IMR-90 (cell line): Measurements from ENCODE around the gene DNAH6. TPM values are rescaled to one million over a fixed set of nuclear protein-coding genes. Genes with fewer than 3 reads are reported as not detected.

Experiments
- ATAC-seq: fragments of 200-7000 bp; cut with Tn5 transposase; 2 replicates; pipeline ENCODE4 v1.9.1; 2020; ENCODE audit warnings: low read depth, mild to moderate bottlenecking, moderate library complexity
- BruUV-seq: library from RNA; stranded (reverse); fragments of 400-500 nt; replicated peaks from 2 replicates; lab custom pipeline; 2021; lab: Mats Ljungman, UMichigan
- CTCF ChIA-PET: fragments of 300-600 bp; formaldehyde crosslinking; extraction: SDS; loops from one replicate; lab custom pipeline; 2021; ENCODE audit warnings: antibody characterized with exemption; lab: Yijun Ruan, JAX
- POLR2A ChIA-PET: fragments of 300-600 bp; sonication (Branson Sonifier 250); formaldehyde crosslinking; loops from one replicate; lab custom pipeline; 2022; ENCODE audit warnings: antibody characterized with exemption; ENCODE audit not compliant: unreplicated experiment; lab: Charles Lee
- DNase-seq: peaks from one replicate; pipeline ENCODE4 v3.0.0; 2013
- H2AFZ ChIP-seq: replicated peaks from 2 replicates; pipeline ENCODE3; 2013; ENCODE audit warnings: low read length, mild to moderate bottlenecking; ENCODE audit not compliant: poor library complexity
- H2AK5ac ChIP-seq: 2 replicates; pipeline ENCODE4 v1.6.1; 2013; ENCODE audit warnings: low read depth, low read length, inconsistent platforms
- H2AK9ac ChIP-seq: replicated peaks from 2 replicates; pipeline ENCODE3; 2013; ENCODE audit warnings: mild to moderate bottlenecking, low read depth, low read length, moderate library complexity; ENCODE audit not compliant: poor library complexity
- H2BK120ac ChIP-seq: 2 replicates; pipeline ENCODE4 v1.6.1; 2013; ENCODE audit warnings: low read depth, low read length, inconsistent platforms
- H2BK15ac ChIP-seq: 3 replicates; pipeline ENCODE4 v1.6.1; 2013; ENCODE audit warnings: low read depth, low read length, inconsistent platforms
- H2BK20ac ChIP-seq: 2 replicates; pipeline ENCODE4 v1.6.1; 2013; ENCODE audit warnings: low read depth, mild to moderate bottlenecking, inconsistent platforms, low read length, moderate library complexity
- H2BK5ac ChIP-seq: 2 replicates; pipeline ENCODE4 v1.6.1; 2013; ENCODE audit warnings: mild to moderate bottlenecking, low read depth, low read length, inconsistent platforms; ENCODE audit not compliant: poor library complexity, severe bottlenecking
- H3K14ac ChIP-seq: replicated peaks from 2 replicates; pipeline ENCODE4 v1.6.1; 2013; ENCODE audit warnings: low read depth, low read length, inconsistent platforms
- H3K18ac ChIP-seq: 2 replicates; pipeline ENCODE4 v1.6.1; 2013; ENCODE audit warnings: low read depth, low read length, control low read depth
- H3K23ac ChIP-seq: 2 replicates; pipeline ENCODE4 v1.6.1; 2013; ENCODE audit warnings: low read depth, low read length, inconsistent platforms
- H3K27ac ChIP-seq: 2 replicates; pipeline ENCODE4 v1.5.1; 2013; ENCODE audit warnings: mild to moderate bottlenecking, control low read depth, low read length; ENCODE audit not compliant: insufficient read depth
- H3K27me3 ChIP-seq: 2 replicates; pipeline ENCODE4 v1.6.1; 2013; ENCODE audit warnings: low read length; ENCODE audit not compliant: control insufficient read depth, insufficient read depth
- H3K36me3 ChIP-seq: 2 replicates; pipeline ENCODE4 v1.6.1; 2013; ENCODE audit warnings: low read length, mixed read lengths; ENCODE audit not compliant: control insufficient read depth, insufficient read depth
- H3K4ac ChIP-seq: 2 replicates; pipeline ENCODE4 v1.6.1; 2013; ENCODE audit warnings: low read depth, low read length, inconsistent platforms
- H3K4me1 ChIP-seq: 2 replicates; pipeline ENCODE4 v1.6.1; 2013; ENCODE audit warnings: low read length, mixed read lengths; ENCODE audit not compliant: control insufficient read depth, insufficient read depth
- H3K4me2 ChIP-seq: 2 replicates; pipeline ENCODE4 v1.6.1; 2013; ENCODE audit warnings: low read depth, mild to moderate bottlenecking, control low read depth, low read length, moderate library complexity
- H3K4me3 ChIP-seq: 2 replicates; pipeline ENCODE4 v1.5.1; 2013; ENCODE audit warnings: low read depth, mild to moderate bottlenecking, control low read depth, low read length, moderate library complexity; ENCODE audit not compliant: insufficient read depth
- H3K56ac ChIP-seq: 2 replicates; pipeline ENCODE4 v1.6.1; 2013; ENCODE audit warnings: low read length, inconsistent platforms; ENCODE audit not compliant: insufficient read depth; ENCODE audit errors: extremely low read depth
- H3K79me1 ChIP-seq, 2 experiments: 2 replicates each; pipeline ENCODE4 v1.6.1; 2013; ENCODE audit warnings: low read length in 2 of 2, inconsistent platforms in 1 of 2, low read depth in 1 of 2
- H3K9ac ChIP-seq: 2 replicates; pipeline ENCODE4 v1.6.1; 2013; ENCODE audit warnings: low read depth, low read length, control low read depth
- H3K9me1 ChIP-seq: 2 replicates; pipeline ENCODE4 v1.6.1; 2013; ENCODE audit warnings: low read length, inconsistent platforms; ENCODE audit not compliant: insufficient read depth
- H3K9me3 ChIP-seq: 2 replicates; pipeline ENCODE4 v1.6.1; 2013; ENCODE audit warnings: low read length; ENCODE audit not compliant: control insufficient read depth, insufficient read depth
- H4K20me1 ChIP-seq: 2 replicates; pipeline ENCODE4 v1.6.1; 2013; ENCODE audit warnings: low read length, inconsistent platforms; ENCODE audit not compliant: insufficient read depth
- H4K5ac ChIP-seq: 2 replicates; pipeline ENCODE4 v1.6.1; 2013; ENCODE audit warnings: mild to moderate bottlenecking, low read depth, low read length, control low read depth
- H4K8ac ChIP-seq, 2 experiments: 2 replicates each; pipeline ENCODE4 v1.6.1; 2013; ENCODE audit warnings: low read depth in 2 of 2, low read length in 2 of 2, control low read depth in 1 of 2, inconsistent platforms in 1 of 2
- H4K91ac ChIP-seq: 2 replicates; pipeline ENCODE4 v1.6.1; 2013; ENCODE audit warnings: low read depth, low read length, inconsistent platforms; ENCODE audit not compliant: insufficient read depth
- CHD1 ChIP-seq: IDR thresholded peaks from 2 replicates; pipeline ENCODE4 v1.6.1; 2012; ENCODE audit warnings: low read depth, low read length, improper control_type of control experiment
- FOS ChIP-seq: fragments of 150-350 bp; IDR thresholded peaks from 2 replicates; pipeline ENCODE4 v1.6.1; 2016; ENCODE audit warnings: low read depth, low read length
- POLR2A ChIP-seq: IDR thresholded peaks from 2 replicates; pipeline ENCODE4 v1.6.1; 2012; ENCODE audit warnings: mild to moderate bottlenecking, low read depth, low read length
- WGBS, 2 experiments: methylation state at CpG; one replicate each; pipeline versions ENCODE4 v1.1.5 to v1.1.7; 2013; ENCODE audit warnings: missing lambda C conversion rate in 2 of 2; ENCODE audit not compliant: insufficient read length in 1 of 2; ENCODE audit errors: extremely low coverage in 2 of 2; 5-methylcytosine and 5-hydroxymethylcytosine counted together
- dilution Hi-C: fragments of 300-500 bp; cut with HindIII; formaldehyde crosslinking; loops from one replicate; pipeline ENCODE4 v1.14.3; 2018; ENCODE audit warnings: low sequenced_read_pairs; ENCODE audit not compliant: unreplicated experiment
- in situ Hi-C: fragments of 300-500 bp; cut with MboI; formaldehyde crosslinking; loops from 3 replicates; pipeline ENCODE4 v1.14.3; 2019; ENCODE audit warnings: low sequenced_read_pairs, inconsistent platforms, mixed read lengths
- intact Hi-C: fragments of 100-400 bp; cut with micrococcal nuclease; formaldehyde crosslinking; loops from 2 replicates; pipeline ENCODE4 v1.10.0; 2022
- polyA plus RNA-seq, 3 experiments: library from polyadenylated mRNA; depleted of rRNA; stranded (reverse); fragments of >200 nt; gene quantifications; 2 replicates each; pipeline ENCODE4 v1.2.3, GENCODE V29; 2012; ENCODE audit warnings: low replicate concordance in 1 of 3
- total RNA-seq: library from RNA; depleted of rRNA; stranded (reverse); fragments of >200 nt; gene quantifications from 2 replicates; pipeline ENCODE4 v1.2.3, GENCODE V29; 2012
- TF ChIP-seq, protein P1 (sequence below): fragments of 150-350 bp; IDR thresholded peaks from 2 replicates; pipeline ENCODE4 v1.6.1; 2017; ENCODE audit warnings: mild to moderate bottlenecking, antibody characterized with exemption, low read length, low read depth

The DNAH6 gene
- total and polyA plus RNA-seq, 2 of the 4 experiments (the other 2 are of a cell fraction), result under 0.01 to 0.07 TPM

DNA sequence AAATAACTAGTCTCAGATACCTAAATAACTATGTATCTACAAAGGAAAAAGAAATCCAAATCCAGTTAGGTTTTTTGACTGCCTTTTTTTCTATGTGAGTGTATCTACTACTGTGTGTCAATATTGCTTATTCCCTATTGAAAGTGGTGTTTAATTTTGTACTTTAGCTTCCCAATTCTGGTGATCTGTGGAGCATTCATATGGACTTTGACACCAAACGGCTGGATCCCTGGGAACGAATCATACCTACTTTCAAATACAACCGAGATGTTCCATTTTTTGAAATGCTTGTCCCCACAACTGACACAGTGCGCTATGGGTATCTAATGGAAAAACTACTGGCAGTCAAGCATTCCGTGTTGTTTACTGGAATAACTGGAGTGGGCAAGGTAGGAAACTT is 152.8 kb downstream of the DNAH6 start:
- H4K91ac ChIP-seq, result no peak overlapping the region
- dilution Hi-C loops (no loop called here), in situ Hi-C loops (no loop called here), intact Hi-C loops (no loop called here)
- H3K4me1 ChIP-seq, result no peaks in the 10 kb centered on the region
- H3K79me1 ChIP-seq, result no peaks in the 10 kb centered on the region
- H2AK5ac ChIP-seq, result no peak overlapping the region
- no peaks in the 10 kb centered on the region for H3K9me3 ChIP-seq
- BruUV-seq, result no TSS peak
- no peak overlapping the region for H2BK120ac ChIP-seq
- no peak overlapping the region for H2BK5ac ChIP-seq
- no peak overlapping the region for H3K4ac ChIP-seq
- ChIA-PET POLR2A (no interaction called here), CTCF (no interaction called here)
- no peak overlapping the region for H3K23ac ChIP-seq
- H2AFZ ChIP-seq, result no peak overlapping the region
- ATAC-seq (no peak), DNase-seq (no peak)
- TF ChIP-seq, protein P1, sequence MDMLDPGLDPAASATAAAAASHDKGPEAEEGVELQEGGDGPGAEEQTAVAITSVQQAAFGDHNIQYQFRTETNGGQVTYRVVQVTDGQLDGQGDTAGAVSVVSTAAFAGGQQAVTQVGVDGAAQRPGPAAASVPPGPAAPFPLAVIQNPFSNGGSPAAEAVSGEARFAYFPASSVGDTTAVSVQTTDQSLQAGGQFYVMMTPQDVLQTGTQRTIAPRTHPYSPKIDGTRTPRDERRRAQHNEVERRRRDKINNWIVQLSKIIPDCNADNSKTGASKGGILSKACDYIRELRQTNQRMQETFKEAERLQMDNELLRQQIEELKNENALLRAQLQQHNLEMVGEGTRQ, result no peak
- TF ChIP-seq FOS, result no peak
- no peak for TF ChIP-seq POLR2A
- no peak for TF ChIP-seq CHD1
- WGBS, 2 experiments, result 80% methylated on average over 1 of the region's 5 CpGs; no CpG with 5 or more reads in 1 of the 2 experiments
- no peaks in the 10 kb centered on the region for H3K9me1 ChIP-seq
- no peak overlapping the region for H3K27ac ChIP-seq
- no peak overlapping the region for H2BK20ac ChIP-seq
- no peak overlapping the region for H4K5ac ChIP-seq
- no peak overlapping the region for H3K4me2 ChIP-seq
- H3K4me3 ChIP-seq, result no peak overlapping the region
- no peak overlapping the region for H3K18ac ChIP-seq
- H3K56ac ChIP-seq, result no peak overlapping the region
- H4K20me1 ChIP-seq, result no peaks in the 10 kb centered on the region
- H2BK15ac ChIP-seq, result no peak overlapping the region
- H3K36me3 ChIP-seq, result no peaks in the 10 kb centered on the region
- H3K14ac ChIP-seq, result no peak overlapping the region
- peaks cover 24% of the 10 kb centered on the region; the same call in 1 of the 2 replicates for H3K27me3 ChIP-seq
- H3K9ac ChIP-seq, result no peak overlapping the region
- no peak overlapping the region for H2AK9ac ChIP-seq
- H4K8ac ChIP-seq, result no peak overlapping the region
